ENCODE data around the gene LRRC8A. TPM values are rescaled to one million over a fixed set of nuclear protein-coding genes. Genes with fewer than 3 reads are reported as not detected.
A peak's percentile ranks its signal among the peaks of the same experiment; 100 is the strongest.
"Not testable (repeated sequence)": the region's sequence is repeated elsewhere in the genome, so short reads cannot be mapped to it uniquely, and the experiment has no call there.

The LRRC8A gene
- total RNA-seq, 1 donor from 2014 or later = 25.8 TPM

DNA sequence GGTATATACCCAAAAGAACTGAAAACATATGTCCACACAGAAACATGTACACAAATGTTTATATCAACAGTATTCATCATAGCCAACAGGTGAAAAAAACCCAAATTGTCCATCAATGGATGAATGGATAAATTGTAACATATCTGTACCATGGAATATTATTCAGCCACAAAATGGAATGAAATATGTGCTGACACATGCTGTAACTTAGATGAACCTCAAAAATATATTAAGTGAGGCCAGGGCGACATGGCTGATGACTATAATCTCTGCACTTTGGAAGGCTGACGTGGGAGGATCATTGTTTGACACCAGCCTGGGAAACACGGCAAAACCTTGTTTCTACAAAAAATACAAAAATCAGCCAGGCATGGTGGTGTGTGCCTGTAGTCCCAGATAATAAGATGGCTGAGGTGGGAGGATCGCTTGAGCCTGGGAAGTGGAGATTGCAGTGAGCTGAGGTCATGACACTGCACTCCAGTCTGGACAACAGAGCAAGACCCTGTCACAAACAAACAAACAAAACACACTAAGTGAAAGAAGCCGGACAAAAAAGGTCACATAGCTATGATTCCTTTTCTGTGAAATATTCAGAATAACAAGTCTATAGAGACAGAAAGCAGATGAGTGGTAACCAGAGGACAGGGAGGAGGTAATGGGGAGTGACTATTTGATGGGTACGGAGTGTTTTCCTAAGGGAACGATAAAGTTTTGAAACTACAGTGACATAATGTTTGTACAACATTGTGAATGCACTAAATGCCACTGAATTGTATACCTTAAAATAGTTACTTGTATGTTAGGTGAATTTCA, 11.6 kb upstream of the LRRC8A start:
- no peak for DNase-seq

DNA sequence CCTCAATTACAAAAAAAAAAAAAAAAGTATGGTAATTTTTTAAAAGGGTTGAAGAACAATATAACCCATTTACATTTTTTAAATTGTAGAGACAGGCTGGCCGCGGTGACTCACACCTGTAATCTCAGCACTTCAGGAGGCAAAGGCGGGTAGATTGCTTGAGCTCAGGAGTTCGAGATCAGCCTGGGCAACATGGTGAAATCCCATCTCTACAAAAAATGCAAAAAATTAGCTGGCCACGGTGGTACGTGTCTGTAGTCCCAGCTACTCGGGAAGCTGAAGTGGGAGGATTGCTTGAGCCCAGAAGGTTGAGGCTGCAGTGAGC, 11.0 kb upstream of the LRRC8A start:
- not testable (repeated sequence) for DNase-seq

DNA sequence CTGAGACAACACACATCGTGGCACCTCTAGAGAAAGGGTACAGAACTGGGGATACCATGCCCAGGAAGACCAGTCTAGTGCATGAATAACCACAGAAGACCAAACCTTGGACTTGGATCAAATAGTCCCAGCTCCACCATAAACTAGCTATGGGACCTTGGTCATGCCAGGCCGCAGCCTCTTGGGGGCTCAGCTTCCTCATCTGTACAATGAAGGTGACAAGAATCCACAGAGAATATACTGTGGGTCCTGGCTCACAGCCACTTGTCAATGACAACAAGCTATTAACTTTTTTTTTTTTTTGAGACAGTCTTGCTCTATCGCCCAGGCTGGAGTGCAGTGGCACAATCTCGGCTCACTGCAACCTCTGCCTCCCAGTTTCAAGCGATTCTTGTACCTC, 4.1 kb upstream of the LRRC8A start:
- DNase-seq = no peak

DNA sequence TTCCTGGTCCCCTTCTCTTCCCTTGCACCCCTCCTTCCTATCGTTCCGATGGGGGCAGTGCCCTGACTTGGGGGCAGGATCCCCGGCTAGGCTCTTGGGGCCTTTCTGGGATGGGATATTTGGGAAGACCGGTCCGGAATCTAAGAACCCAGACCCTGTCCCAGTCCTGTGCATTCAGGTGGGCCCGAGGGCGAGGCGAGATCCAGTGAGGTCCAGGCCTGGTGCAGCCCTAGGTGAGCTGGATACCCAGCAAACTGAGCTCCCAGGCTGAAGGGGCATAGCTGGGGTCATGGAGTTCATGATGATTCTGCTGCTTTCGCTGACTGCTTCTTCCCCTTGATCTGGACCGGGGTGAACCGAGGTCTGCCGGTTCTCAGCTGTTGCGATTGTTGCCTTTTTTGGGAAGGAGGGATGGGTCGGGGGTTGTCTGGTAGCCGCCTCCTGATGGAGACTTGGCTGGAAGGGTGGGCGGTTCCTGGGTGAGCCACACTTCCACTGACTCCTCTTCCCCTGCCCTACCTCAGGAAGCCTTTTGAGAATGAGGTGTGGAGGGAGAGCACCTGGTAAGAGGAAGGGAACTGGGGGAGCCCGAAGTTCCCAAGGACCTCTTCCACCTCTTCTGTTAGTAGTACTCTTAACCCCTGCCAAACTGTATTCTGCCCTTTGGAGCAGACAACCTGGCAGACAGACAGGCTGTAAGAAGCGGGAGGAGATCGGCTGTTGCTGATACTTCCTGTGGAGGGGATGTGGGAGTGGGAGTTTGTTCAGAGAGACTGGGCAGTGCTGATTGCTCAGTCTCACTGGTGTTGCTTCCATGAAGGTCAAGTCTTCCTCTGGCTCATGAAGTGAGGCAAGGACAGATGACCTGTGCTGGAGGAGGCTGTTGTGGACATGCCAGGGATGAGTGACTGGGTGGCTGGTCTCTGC, 1.0 kb downstream of the LRRC8A start:
- DNase-seq = peak; percentile 66

DNA sequence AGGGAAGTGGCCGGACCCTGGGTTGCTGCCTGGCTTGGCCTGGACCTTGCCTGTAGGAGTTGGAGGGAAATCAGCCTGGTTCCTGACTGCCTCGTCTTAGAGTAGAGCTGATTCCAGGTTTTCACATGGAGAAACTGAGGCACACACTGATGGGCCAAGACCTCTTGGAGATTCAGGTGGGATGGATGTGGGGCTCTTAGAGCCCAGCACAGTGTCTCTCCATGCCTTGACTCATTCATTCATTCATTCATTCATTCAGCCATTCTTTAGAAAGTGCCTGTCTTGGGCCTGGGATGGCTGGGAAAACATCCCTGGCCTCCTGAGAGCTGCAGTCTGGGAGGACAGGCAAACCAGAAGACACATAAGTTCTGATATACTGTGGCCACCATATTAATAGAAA, 2.2 kb downstream of the LRRC8A start:
- no peak for DNase-seq

DNA sequence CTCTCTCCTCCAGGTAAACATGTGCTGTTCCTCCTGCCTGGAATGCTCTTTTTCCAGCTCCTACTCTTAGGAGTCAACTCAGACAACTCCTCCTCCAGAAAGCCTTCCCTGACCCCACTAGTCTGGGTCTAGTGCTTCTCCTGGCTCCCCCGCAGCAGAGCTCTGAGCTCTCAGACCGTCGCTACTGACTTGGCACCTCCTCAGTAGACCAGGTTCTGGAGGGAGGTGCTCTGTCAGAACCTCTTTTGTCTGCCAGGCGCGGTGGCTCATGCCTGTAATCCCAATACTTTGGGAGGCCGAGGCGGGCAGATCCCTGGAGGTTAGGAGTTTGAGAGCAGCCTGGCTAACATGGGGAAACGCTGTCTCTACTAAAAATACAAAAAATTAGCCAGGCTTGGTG, 3.4 kb downstream of the LRRC8A start:
- no peak for DNase-seq

DNA sequence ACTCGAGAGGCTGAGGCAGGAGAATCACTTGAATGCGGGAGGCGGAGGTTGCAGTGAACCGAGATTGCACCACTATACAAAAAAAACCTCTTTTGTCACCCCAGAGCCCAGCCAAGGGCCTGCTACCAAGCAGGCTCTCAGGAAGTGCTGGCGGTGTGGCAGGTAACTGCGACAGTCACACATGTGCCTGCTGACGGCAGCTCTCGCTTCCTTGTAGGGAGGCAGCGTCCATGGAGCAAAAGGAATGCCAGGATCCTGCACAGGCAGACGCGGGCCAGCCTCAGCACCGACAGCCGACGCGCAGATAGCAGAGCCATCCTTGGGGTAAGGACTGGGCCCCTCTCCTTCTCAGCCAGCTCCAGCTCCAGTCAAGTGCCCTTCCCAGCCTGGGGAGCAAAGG, 3.9 kb downstream of the LRRC8A start:
- DNase-seq = no peak

DNA sequence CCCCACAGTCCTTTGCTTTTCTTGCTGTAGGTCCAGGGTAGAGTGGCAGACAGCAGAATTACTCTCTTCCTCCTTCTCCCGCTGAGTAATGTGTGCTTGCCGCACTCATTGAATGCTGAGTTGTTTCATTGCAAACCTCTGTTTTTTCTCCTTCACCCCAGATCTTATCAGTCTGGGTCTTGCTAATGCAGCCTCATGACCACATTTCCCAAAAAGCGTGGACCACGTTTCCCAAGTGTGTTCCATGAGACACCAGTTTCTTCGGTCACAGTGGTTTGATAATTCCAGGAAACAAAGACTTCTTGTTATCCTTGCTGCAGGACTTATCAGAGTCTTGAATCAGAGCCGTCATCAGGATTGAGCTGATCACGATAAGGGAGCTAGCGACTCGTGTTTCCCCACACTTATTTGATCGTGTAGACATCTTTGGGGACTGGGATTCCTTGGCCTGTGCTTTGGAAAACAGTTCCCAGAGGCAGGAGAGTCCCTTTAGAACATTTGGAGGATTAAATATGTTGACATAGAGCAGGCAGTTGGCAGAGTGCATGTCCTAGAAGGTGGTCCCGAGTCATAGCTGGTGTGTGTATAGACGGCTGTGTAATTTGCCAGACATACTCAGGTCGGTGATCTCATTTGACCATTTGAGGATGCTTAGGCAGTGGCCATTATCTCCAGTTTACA, 4.4 kb downstream of the LRRC8A start:
- no peak for DNase-seq

DNA sequence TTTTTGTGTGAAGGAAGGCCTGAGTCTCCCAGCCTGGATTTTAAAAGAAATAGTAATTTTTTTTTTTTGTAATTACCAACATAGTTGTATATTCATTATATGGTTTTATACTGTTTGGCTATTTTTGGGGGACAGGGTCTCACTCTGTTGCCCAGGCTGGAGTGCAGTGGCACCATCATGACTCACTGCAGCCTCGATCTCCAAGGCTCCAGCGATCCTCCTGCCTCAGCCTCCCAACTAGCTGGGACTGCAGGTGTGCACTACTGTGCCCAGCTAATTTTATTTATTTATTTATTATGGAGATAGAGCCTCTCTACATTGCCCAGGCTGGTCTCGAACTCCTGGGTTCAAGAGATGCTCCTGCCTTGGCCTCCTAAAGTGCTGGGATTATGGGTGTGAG, 5.1 kb downstream of the LRRC8A start:
- no peak for DNase-seq

DNA sequence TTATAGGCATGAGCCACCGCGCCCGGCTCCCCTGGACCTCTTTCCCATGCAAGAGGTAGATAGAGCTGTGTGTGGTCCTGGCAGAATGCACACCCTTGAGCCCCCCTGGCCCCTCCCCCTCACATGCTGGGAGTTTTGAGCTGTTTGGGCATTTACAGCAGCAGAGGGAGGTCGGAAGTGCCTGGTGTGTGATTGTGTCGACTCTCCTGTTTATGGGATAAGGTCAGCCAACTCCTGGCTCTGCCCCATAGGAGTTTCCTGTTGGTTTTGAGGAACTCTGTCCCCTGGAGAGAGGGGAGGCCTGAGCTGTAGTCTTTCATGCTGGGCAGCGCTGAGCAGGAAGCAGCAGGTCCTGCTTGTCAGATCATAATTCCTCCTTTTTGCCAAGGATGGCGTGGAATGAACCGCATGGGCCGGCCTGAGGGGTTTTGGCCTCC, 6.0 kb downstream of the LRRC8A start:
- DNase-seq = no peak

DNA sequence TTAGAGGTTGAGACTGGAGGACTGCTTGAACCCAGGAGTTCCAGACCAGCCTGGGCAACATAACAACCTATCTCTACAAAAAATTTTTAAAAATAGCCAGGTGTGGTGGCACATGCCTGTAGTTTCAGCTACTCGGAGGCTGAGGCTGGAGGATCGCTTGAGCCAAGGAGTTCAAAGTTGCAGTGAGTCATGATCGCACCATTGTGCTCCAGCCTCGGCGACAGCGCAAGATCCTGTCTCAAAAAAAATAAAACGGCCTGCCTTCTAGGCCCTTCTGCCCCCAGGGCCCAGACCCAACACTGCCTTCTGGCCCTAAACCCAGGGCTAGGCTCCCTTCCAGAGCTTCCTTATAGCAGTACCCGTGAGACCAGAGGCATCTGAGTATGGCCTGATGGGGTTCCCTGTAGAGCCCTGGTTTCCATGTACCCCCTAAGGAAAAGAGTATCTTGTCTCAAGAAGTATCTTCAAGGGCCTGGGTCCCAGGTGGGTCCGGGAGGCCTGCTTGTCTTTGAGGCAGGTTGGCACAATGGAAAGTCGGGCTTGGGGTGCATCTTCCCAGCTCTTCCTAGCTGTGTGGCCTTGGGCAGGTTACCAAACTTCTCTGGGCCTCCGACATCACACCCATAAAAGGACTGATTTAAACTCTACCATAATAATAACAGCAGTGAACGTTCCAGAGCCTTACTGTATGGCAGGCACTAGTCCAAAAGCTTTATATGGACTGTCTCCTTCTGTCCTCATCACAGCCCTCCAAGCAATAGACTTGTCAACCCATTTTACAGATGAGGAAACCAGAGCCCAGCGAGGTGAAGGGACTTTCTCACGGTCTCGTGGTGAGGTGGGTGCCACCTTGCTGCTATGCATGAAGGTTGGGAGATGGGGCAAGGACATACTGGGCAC, 9.6 kb downstream of the LRRC8A start:
- DNase-seq = no peak

DNA sequence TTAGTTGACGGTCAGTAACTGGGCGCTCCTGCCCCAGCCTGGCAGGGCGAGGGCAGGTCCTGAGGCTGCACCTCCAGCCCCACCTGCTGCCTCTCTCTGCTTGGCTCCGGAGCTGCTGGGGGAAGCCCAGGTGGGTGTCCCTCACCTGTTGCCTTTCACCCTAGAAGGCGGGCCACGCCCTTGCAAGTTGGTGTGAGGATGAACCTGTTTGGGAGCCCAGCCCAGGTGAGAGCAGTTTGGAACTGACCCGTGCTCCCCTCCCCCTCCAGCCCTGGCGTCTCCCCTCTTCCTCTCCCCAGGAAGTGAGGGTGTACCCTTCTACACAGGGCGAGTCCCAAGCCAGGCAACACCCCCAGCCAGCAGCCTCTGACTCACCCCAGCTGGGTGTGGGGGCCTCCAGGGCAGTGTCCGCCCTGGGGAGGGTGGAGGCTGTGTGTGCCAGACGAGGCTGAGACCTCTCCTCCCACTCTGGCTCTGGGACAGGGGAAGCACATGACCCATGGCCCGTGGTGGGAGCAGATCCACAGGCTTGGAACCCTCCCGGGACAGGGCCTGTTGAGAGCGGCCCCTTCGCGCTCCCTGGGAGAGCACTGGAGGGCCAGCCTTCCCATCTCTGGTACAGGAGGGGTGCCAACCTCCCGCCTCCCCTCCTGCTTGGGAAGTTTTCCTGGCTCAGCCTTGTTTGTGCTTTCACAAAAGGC, 10.4 kb downstream of the LRRC8A start:
- peak; percentile 58 for DNase-seq

DNA sequence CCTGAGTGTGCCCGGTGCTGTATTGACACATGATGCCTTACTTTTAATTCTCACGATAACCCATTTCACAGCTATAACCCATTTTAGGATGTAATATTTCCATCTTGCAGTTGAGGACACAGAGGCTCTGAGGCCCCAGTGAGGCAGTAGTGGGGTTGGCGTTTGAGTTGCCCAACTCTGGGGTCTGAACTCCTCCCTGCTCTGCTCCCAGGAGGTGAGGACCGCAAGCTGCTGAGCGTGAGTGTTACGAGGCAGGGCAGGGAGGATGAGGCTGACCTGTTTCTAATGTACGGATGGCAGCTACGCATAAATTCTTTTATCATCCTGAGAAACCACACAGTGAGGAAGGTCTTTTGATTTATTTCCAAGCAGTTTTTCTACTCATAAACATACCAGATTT, 11.4 kb downstream of the LRRC8A start:
- no peak for DNase-seq

DNA sequence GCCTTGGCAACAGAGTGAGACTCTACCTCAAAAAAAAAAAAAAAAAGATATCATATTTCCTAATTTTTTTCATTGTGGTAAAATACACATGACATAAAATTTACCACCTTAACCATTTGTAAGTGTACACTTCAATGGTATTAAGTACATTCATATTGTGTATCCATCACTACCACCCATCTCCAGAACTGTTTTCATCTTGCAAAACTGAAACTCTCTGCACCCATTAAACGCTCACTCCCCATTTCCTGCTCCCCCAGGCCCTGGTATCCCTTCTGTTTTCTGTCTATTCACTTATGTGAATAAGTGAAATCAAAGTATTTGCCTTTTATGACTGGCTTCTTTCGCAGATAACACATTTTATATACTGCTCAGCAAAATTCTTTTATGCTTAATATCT, 12.8 kb downstream of the LRRC8A start:
- DNase-seq = no peak

DNA sequence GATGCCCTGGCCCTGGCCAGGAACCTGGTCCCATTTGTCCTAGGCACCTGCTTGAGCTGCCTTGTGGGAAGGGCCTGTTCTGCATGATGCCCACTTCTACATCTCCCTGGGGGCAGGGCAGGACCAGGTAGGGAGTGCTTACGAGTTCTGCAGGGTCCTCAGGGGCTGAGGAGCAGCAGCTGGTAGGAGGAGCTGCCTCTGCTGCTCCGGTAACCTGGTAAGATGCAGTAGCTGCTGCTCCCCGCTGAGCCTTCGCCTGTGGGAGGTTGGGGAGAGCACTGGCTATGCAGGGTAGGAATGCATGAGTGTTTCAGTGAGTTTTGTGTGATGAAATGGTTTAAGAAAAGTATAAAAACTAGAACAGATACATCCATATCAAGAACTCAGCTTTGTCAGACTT, 13.6 kb downstream of the LRRC8A start:
- no peak for DNase-seq

DNA sequence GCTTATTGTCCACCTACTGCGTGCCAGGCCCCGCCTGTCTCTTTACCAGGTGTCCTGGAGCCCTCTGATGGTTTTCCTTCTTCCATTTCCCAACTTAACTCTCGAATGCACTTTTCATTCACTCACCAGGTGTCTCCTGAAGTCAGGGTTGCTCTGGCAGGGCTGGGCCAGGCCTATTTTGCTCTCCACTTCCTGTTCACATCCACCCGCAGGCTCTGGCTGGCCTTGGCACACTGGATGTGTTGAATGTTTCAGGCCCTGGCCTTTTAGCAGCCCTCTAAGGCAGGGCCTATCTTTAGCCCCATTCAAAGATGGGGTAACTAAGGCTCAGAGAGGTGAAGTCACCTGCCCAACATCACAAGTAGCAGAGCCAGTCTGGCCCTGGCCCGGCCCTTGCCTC, 16.4 kb downstream of the LRRC8A start:
- no peak for DNase-seq

DNA sequence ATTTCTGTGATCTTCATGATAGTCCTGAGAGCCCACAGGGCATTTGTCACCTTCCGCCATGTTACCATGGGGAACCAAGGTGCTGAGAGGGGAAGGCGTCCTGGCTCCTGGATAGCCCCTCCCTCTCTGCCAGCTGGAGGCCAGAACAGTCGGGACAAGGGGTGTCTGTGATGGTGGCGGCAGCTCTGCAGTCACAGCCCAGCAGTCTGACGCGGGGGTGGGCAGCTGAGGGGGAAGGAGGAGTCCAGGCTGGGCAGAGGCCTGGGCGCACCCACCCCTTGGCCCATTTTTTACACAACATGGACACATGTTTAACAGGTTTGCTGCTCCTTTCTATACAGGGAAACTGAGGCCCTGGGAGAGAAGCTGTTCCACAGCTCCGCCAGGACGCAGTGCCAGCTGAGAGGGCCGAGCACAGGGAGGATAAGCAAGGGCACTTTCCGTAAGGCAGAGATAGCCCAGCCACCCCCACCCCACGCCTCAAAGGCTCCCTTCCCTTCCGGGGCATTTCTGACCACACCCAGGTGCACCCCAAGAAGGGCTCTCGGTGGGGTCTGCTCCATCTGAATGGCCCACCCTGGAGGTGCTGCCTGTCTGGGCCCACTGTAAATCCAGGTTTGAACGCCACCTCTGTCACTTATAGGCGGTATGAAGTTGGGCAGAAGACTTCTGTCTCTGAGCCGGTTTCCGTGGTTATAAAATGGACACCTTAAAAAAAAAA, 17.1 kb downstream of the LRRC8A start:
- no peak for DNase-seq

DNA sequence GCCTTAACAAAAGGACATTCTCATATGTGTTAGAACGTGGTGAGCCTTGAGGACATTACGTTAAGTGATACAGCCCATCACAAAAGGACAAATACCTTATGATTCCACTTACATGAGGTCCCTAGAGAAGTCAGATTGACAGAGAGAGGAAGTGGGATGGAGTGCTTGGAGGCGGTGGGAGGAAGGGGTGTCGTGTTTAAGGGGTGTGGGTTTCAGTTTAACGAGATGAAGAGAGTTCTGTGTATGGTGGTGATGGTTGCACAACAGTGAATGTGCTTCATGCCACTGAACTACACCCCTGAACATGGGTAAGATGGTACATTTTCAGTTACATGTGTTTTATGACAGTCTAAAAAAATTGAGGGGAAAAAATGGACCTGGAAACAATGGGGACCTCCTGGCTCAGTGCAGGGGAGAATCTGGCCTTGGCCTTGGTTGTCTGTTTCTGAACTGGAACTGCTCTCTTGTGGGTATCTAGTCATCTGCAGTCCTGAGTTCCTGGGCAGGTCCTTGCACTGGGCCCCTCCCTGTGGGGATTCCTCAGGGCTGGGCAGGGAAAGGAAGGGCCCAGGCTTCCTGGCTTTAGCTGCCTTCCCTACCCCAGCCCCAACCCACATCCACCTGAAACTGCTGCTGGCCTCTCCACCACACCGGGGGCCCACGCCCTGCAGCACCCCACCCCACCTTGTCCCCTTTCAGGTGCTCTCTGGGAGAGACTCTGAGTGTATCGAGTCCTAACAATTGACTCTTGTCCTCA, 17.8 kb downstream of the LRRC8A start:
- no peak for DNase-seq

DNA sequence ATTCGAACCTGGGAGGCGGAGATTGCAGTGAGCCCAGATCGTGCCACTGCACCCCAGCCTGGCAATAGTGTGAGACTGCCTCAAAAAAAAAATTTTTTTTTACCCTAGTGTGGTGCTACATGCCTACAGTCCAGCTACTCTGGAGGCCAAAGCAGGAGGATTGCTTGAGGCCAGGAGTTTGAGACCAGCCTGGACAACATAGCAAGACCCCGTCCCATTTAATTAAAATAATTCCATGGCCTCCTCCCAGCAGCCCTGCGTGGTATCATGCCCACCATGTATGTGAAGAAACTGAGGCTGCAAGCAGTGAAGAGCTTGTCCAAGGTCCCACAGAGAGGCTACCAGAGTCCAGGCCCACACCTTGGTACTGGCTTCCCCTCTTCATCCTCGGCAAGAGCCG, 19.4 kb downstream of the LRRC8A start:
- DNase-seq = no peak

DNA sequence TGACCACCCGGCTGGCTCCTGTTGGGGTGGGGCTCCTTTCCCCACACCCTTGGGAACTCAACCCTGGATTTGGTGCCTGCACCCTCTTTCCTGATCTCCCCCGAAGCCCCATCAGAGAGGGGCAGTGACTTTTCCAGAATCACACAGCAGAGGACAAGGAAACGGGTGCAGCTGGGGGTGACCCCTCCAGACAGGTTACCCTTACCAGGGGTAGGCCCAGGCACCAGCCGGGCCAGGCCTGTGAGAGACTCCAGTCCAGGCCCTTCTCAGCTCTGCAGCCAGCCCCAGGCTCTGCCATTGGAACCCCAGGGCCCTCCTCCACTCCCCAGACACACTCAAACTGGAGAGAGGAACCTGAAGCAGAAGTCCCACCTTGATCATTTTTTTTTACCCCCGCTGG, 19.9 kb downstream of the LRRC8A start:
- DNase-seq = no peak

All from tongue (tissue), 2 donors.